HG02938 (cell line): ENCODE measurements around the gene ADPGK.
A peak's percentile ranks its signal among the peaks of the same experiment; 100 is the strongest.
"Not testable (repeated sequence)": the region's sequence is repeated elsewhere in the genome, so short reads cannot be mapped to it uniquely, and the experiment has no call there.

Experiments
- ATAC-seq: cut with Tn5 transposase; IDR thresholded peaks from one replicate; pipeline ENCODE4 v1.9.1; 2021; ENCODE audit warnings: mild to moderate bottlenecking, moderate library complexity; ENCODE audit not compliant: unreplicated experiment

ADPGK gene

GRCh38 chr15:72751751-72752455, 31.7 kb downstream of the ADPGK start:
- no peak for ATAC-seq

- no peak for ATAC-seq
Observed at GRCh38 chr15:72749700-72750099, 33.9 kb downstream of the ADPGK start.

- peak; percentile 84 for ATAC-seq
Observed at GRCh38 chr15:72740219-72740618, 43.3 kb downstream of the ADPGK start.

GRCh38 chr15:72737723-72738122, 45.8 kb downstream of the ADPGK start:
- no peak for ATAC-seq

GRCh38 chr15:72737061-72737460, 46.5 kb downstream of the ADPGK start:
- no peak for ATAC-seq

GRCh38 chr15:72735111-72735510, 48.4 kb downstream of the ADPGK start:
- ATAC-seq = no peak

- ATAC-seq = no peak
Observed at GRCh38 chr15:72733941-72734738, 49.4 kb downstream of the ADPGK start.

- no peak for ATAC-seq
Observed at GRCh38 chr15:72732516-72732915, 51.0 kb downstream of the ADPGK start.

- no peak for ATAC-seq
Observed at GRCh38 chr15:72732086-72732485, 51.5 kb downstream of the ADPGK start.

- no peak for ATAC-seq
Observed at GRCh38 chr15:72728821-72729220, 54.7 kb downstream of the ADPGK start.

GRCh38 chr15:72728249-72728648, 55.3 kb downstream of the ADPGK start:
- not testable (repeated sequence) for ATAC-seq

GRCh38 chr15:72727154-72727553, 56.4 kb downstream of the ADPGK start:
- ATAC-seq = no peak

GRCh38 chr15:72725851-72726250, 57.7 kb downstream of the ADPGK start:
- not testable (repeated sequence) for ATAC-seq

GRCh38 chr15:72725446-72725845, 58.1 kb downstream of the ADPGK start:
- no peak for ATAC-seq

- ATAC-seq = no peak
Observed at GRCh38 chr15:72724028-72724427, 59.5 kb downstream of the ADPGK start.

- no peak for ATAC-seq
Observed at GRCh38 chr15:72722071-72722696, 61.4 kb downstream of the ADPGK start.

GRCh38 chr15:72708551-72709303, 74.8 kb downstream of the ADPGK start:
- ATAC-seq = not testable (repeated sequence)

GRCh38 chr15:72706266-72706665, 77.3 kb downstream of the ADPGK start:
- ATAC-seq = no peak
